NCI-H1092 (cell line): ENCODE results near the gene PCYT2.

Source experiments
- DNase-seq: peaks from one replicate; lab custom pipeline; 2025; lab: John Stamatoyannopoulos, UW

PCYT2 gene

GRCh38 chr17:81869221-81870130, 41.7 kb downstream of the PCYT2 start:
- no peak for DNase-seq

- DNase-seq = no peak
These were observed 42.5 kb downstream of the PCYT2 start for GRCh38 chr17:81868674-81869220.

GRCh38 chr17:81867991-81868673, 43.1 kb downstream of the PCYT2 start:
- DNase-seq = no peak

- no peak for DNase-seq
These were observed 43.8 kb downstream of the PCYT2 start for GRCh38 chr17:81867170-81867990.

GRCh38 chr17:81866440-81867169, 44.6 kb downstream of the PCYT2 start:
- no peak for DNase-seq

GRCh38 chr17:81865733-81866439, 45.3 kb downstream of the PCYT2 start:
- DNase-seq = no peak

- DNase-seq = no peak
These were observed 45.9 kb downstream of the PCYT2 start for GRCh38 chr17:81865358-81865732.

GRCh38 chr17:81863833-81864768, 47.1 kb downstream of the PCYT2 start:
- no peak for DNase-seq

- no peak for DNase-seq
These were observed 48.0 kb downstream of the PCYT2 start for GRCh38 chr17:81863123-81863675.

GRCh38 chr17:81860756-81861568, 50.2 kb downstream of the PCYT2 start:
- DNase-seq = peak; percentile 100

- no peak for DNase-seq
These were observed 51.1 kb downstream of the PCYT2 start, which contains the start of gene P4HB for GRCh38 chr17:81859906-81860755. Gene P4HB, minus strand, starts transcription at chr17:81860535. Its CDS starts 64 bp downstream, at chr17:81860471.

GRCh38 chr17:81858967-81859905, 52.0 kb downstream of the PCYT2 start:
- DNase-seq = no peak

GRCh38 chr17:81858170-81858966, 52.8 kb downstream of the PCYT2 start:
- DNase-seq = no peak

GRCh38 chr17:81854974-81855774, 56.0 kb downstream of the PCYT2 start:
- no peak for DNase-seq

GRCh38 chr17:81852237-81852636, 59.0 kb downstream of the PCYT2 start:
- DNase-seq = no peak
